K562 (cell line): ENCODE results near the gene IGF1R. TPM values are rescaled to one million over a fixed set of nuclear protein-coding genes. Genes with fewer than 3 reads are reported as not detected.

ENCODE experiments used
- ATAC-seq: fragments of 200-7000 bp; cut with Tn5 transposase; 3 replicates; pipeline ENCODE4 v1.9.1; 2020; ENCODE audit warnings: moderate library complexity
- BruUV-seq: library from RNA; stranded (reverse); fragments of 400-500 nt; replicated peaks from 2 replicates; lab custom pipeline; 2021; lab: Mats Ljungman, UMichigan
- CTCF ChIA-PET: fragments of 300-600 bp; formaldehyde crosslinking; extraction: SDS; loops from one replicate; lab custom pipeline; 2021; ENCODE audit warnings: low intra/inter-chr PET ratio; lab: Yijun Ruan, JAX
- POLR2A ChIA-PET: fragments of 300-600, 350-650 bp; sonication (Branson Sonifier 250); formaldehyde crosslinking; extraction: SDS; loops from one replicate; lab custom pipeline; 2021; ENCODE audit warnings: antibody characterized with exemption, inconsistent platforms; lab: Yijun Ruan, JAX
- DNase-seq, 4 experiments: peaks; one replicate each; pipeline versions ENCODE4 v3.0.0 to v3.0.0-alpha.2; 2011 to 2018; ENCODE audit warnings: low spot score in 3 of 4, mixed read lengths in 3 of 4; ENCODE audit errors: extremely low read depth in 1 of 4
- FAIRE-seq: peaks from 2 replicates; lab custom pipeline; 2011; peaks lifted over from hg19 to GRCh38; lab: Jason Lieb, UNC
- H2AFZ ChIP-seq: 2 replicates; pipeline ENCODE4 v1.6.0; 2011; ENCODE audit warnings: low read depth, low read length, control low read depth, inconsistent platforms
- H3K27ac ChIP-seq: fragments of 200-600 bp; 3 replicates; pipeline ENCODE4 v1.8.0; 2011; ENCODE audit warnings: low read depth, mild to moderate bottlenecking, control low read depth, inconsistent platforms, low read length, moderate library complexity, mixed read lengths; ENCODE audit errors: extremely low read depth
- H3K27me3 ChIP-seq, 2 experiments: fragments of 300-600 bp in 1 of 2; 2 replicates in 1 of 2; 3 replicates in 1 of 2; pipeline versions ENCODE4 v1.6.0 to v1.8.0; 2011; ENCODE audit warnings: inconsistent platforms in 2 of 2, low read length in 2 of 2, mild to moderate bottlenecking in 1 of 2, mixed read lengths in 1 of 2, moderate library complexity in 1 of 2; ENCODE audit not compliant: control insufficient read depth in 2 of 2, insufficient read depth in 2 of 2
- H3K36me3 ChIP-seq: fragments of 300-600 bp; 3 replicates; pipeline ENCODE4 v1.8.0; 2011; ENCODE audit warnings: mild to moderate bottlenecking, low read length, inconsistent platforms; ENCODE audit not compliant: control insufficient read depth, insufficient read depth
- H3K4me1 ChIP-seq, 2 experiments: fragments of 200-600 bp in 1 of 2; replicated peaks in 1 of 2; 2 replicates in 1 of 2; 3 replicates in 1 of 2; pipeline versions ENCODE4 v1.5.1 to v1.8.0; 2011; ENCODE audit warnings: inconsistent platforms in 2 of 2, low read length in 2 of 2, mild to moderate bottlenecking in 1 of 2, mixed read lengths in 1 of 2, moderate library complexity in 1 of 2; ENCODE audit not compliant: control insufficient read depth in 2 of 2, insufficient read depth in 2 of 2
- H3K4me2 ChIP-seq: 2 replicates; pipeline ENCODE4 v1.6.1; 2011; ENCODE audit warnings: low read length, control low read depth, inconsistent platforms, mixed read lengths; ENCODE audit not compliant: insufficient read depth
- H3K4me3 ChIP-seq: fragments of 200-600 bp; sonication (generic), shearing (Covaris generic); 2 replicates; pipeline ENCODE4 v1.5.1; 2016; ENCODE audit warnings: control low read depth, inconsistent platforms
- H3K79me2 ChIP-seq: fragments of 200-600 bp; 3 replicates; pipeline ENCODE4 v1.8.0; 2011; ENCODE audit warnings: low read length, inconsistent platforms; ENCODE audit not compliant: control insufficient read depth, insufficient read depth
- H3K9ac ChIP-seq, 2 experiments: 2 replicates each; pipeline versions ENCODE4 v1.6.0 to v1.6.1; 2011; ENCODE audit warnings: low read depth in 2 of 2, low read length in 2 of 2, control low read depth in 1 of 2, inconsistent platforms in 1 of 2, mild to moderate bottlenecking in 1 of 2, mixed read lengths in 1 of 2; ENCODE audit not compliant: insufficient read depth in 1 of 2
- H3K9me1 ChIP-seq: one replicate; pipeline ENCODE4 v1.6.0; 2011; ENCODE audit warnings: inconsistent platforms, mild to moderate bottlenecking, low read length, moderate library complexity; ENCODE audit not compliant: control insufficient read depth, insufficient read depth
- H3K9me3 ChIP-seq: replicated peaks from 2 replicates; pipeline ENCODE4 v1.5.1; 2011; ENCODE audit warnings: low read depth, low read length, inconsistent platforms; ENCODE audit not compliant: control insufficient read depth, insufficient read depth
- H4K20me1 ChIP-seq: replicated peaks from 2 replicates; pipeline ENCODE4 v1.6.1; 2011; ENCODE audit warnings: low read length, inconsistent platforms, mixed read lengths; ENCODE audit not compliant: control insufficient read depth, insufficient read depth
- CHD2 ChIP-seq: IDR thresholded peaks from 2 replicates; pipeline ENCODE4 v1.6.1; 2011; ENCODE audit warnings: low read depth, low read length
- MAFF ChIP-seq: IDR thresholded peaks from 2 replicates; pipeline ENCODE4 v1.6.1; 2012; ENCODE audit warnings: low read length, improper control_type of control experiment
- MLLT1 ChIP-seq, 2 experiments: fragments of 450-650 bp; IDR thresholded peaks; 2 replicates each; pipeline ENCODE4 v1.6.1; 2016
- NFYB ChIP-seq: IDR thresholded peaks from 2 replicates; pipeline ENCODE4 v1.6.1; 2011; ENCODE audit warnings: mild to moderate bottlenecking, moderate library complexity; ENCODE audit not compliant: insufficient read length; ENCODE audit errors: extremely low read depth
- TSHZ1 ChIP-seq: fragments of 250-450 bp; sonication (Bioruptor Pico); IDR thresholded peaks from 2 replicates; pipeline ENCODE4 v1.4.0; 2020; ENCODE audit warnings: mild to moderate bottlenecking, moderate library complexity
- ZFP91 ChIP-seq: sonication (generic); formaldehyde crosslinking; IDR thresholded peaks from 2 replicates; pipeline ENCODE4 v1.8.0; 2022; ENCODE audit warnings: mild to moderate bottlenecking, missing genetic modification reagents
- ZNF12 ChIP-seq: sonication (generic); formaldehyde crosslinking; IDR thresholded peaks from 2 replicates; pipeline ENCODE4 v1.4.0; 2020; ENCODE audit warnings: mild to moderate bottlenecking, missing genetic modification reagents
- ZNF253 ChIP-seq: fragments of 250-450 bp; sonication (Bioruptor Pico); conservative IDR thresholded peaks from 2 replicates; pipeline ENCODE4 v1.6.1; 2021; ENCODE audit warnings: mild to moderate bottlenecking
- ZNF347 ChIP-seq: fragments of 450-650 bp; formaldehyde crosslinking; IDR thresholded peaks from 2 replicates; pipeline ENCODE4 v1.4.0; 2020; ENCODE audit warnings: low read depth, mild to moderate bottlenecking, moderate library complexity
- ZNF384 ChIP-seq: IDR thresholded peaks from 2 replicates; pipeline ENCODE4 v1.6.1; 2012; ENCODE audit warnings: low read depth, low read length, improper control_type of control experiment
- ZNF780A ChIP-seq: fragments of 250-450 bp; sonication (Bioruptor Pico); IDR thresholded peaks from 2 replicates; pipeline ENCODE4 v1.5.0; 2021; ENCODE audit warnings: mild to moderate bottlenecking
- WGBS: fragments of 100-300 bp; shearing (Covaris generic); methylation state at CpG from one replicate; pipeline ENCODE4 v1.1.6; 2016; ENCODE audit warnings: low coverage, mixed read lengths; ENCODE audit not compliant: insufficient coverage; ENCODE audit errors: missing lambda C conversion rate; 5-methylcytosine and 5-hydroxymethylcytosine counted together
- in situ Hi-C: fragments of 300-500 bp; cut with MboI; formaldehyde crosslinking; loops from 4 replicates; pipeline ENCODE4 v1.15.0; 2018; ENCODE audit warnings: inconsistent platforms, mixed read lengths
- intact Hi-C: fragments of 100-400 bp; cut with micrococcal nuclease; formaldehyde crosslinking; loops from 2 replicates; pipeline ENCODE4 v1.14.2; 2022
- polyA plus RNA-seq, 8 experiments: library from polyadenylated mRNA; depleted of rRNA in 4 of 8; stranded (reverse) in 5 of 8; unstranded in 3 of 8; fragments of >200 nt; fragmentation: Nextera tagmentation in 2 of 8; fragmentation: Illumina TruSeq in 1 of 8; extraction: Ambion mirVana in 2 of 8; extraction: Trizol in 1 of 8; gene quantifications; 2 replicates each; pipeline versions ENCODE4 v1.2.1 to v1.2.3, GENCODE V29; 2011 to 2014; ENCODE audit warnings: inconsistent platforms in 1 of 8, missing spikeins in 1 of 8
- total RNA-seq, 7 experiments: library from RNA; depleted of rRNA in 6 of 7; stranded (reverse); fragments of >200 nt in 6 of 7; fragmentation: Illumina TruSeq in 2 of 7; extraction: Trizol in 2 of 7; gene quantifications; 2 replicates each; pipeline versions ENCODE4 v1.2.1 to v1.2.3, GENCODE V29; 2011 to 2021; ENCODE audit warnings: low replicate concordance in 1 of 7

Gene IGF1R
- total and polyA plus RNA-seq, 9 of the 15 experiments (the other 6 are each of a cell fraction or from before 2014, with no cell fraction given): 0.35 to 8.0 (median 1.6) TPM

GRCh38 chr15:98809273-98809672 lies 160.9 kb downstream of the IGF1R start:
- Histone ChIP-seq H3K4me1 (no peaks in the 10 kb centered on the region; a peak in 1 of 5 replicates), H3K27ac (no peak overlapping the region), H4K20me1 (0 out of 2 replicates have a peak, but pooled peaks cover 7% of the 10 kb centered on the region), H3K9me1 (no peaks in the 10 kb centered on the region), H3K9ac (no peak overlapping the region), H3K9me3 (no peaks in the 10 kb centered on the region), H3K4me3 (no peak overlapping the region), H3K27me3 (peaks cover 0 to 5% of the 10 kb centered on the region in 2 experiments; a peak in 2 of 5 replicates), H3K4me2 (no peak overlapping the region), H3K36me3 (no peaks in the 10 kb centered on the region), H3K79me2 (no peaks in the 10 kb centered on the region), H2AFZ (no peak overlapping the region)
- ATAC-seq (no peak), DNase-seq (no peak), FAIRE-seq (no peak)
- 24% methylated on average over 10 of the region's 11 CpGs for WGBS
- ChIA-PET CTCF (no interaction called here), POLR2A (interaction anchor here (1.7 kb wide), 1 partner anchor 16 kb away, joined by 4 read pairs; no protein-coding TSS in a partner anchor)
- no peak for TF ChIP-seq ZFP91 (CRISPR knock-in tag)
- no peak for TF ChIP-seq TSHZ1 (CRISPR knock-in tag)
- TF ChIP-seq ZNF253 (CRISPR knock-in tag): no peak
- no peak for TF ChIP-seq ZNF384
- no peak for TF ChIP-seq ZNF780A (CRISPR knock-in tag)
- TF ChIP-seq ZNF12 (CRISPR knock-in tag): no peak
- TF ChIP-seq MLLT1 (IDR thresholded peaks at IDR 0.05): no peak
- TF ChIP-seq MAFF: no peak
- no peak for TF ChIP-seq CHD2
- no peak for TF ChIP-seq ZNF347
- no peak for TF ChIP-seq NFYB
- no TSS peak for BruUV-seq
- in situ Hi-C loops (no loop called here), intact Hi-C loops (no loop called here)
